HuH-7.5 (cell line): ENCODE data around the gene ANKS3.

Source experiments
- DNase-seq: peaks from one replicate; pipeline ENCODE4 v3.0.0; 2011; ENCODE audit warnings: low spot score

ANKS3 gene

GRCh38 chr16:4646773-4647643 is 87.1 kb downstream of the ANKS3 start:
- DNase-seq: no peak
